HUES48 (cell line): ENCODE measurements around the gene NUDT11.
"Not testable (repeated sequence)": the region's sequence is repeated elsewhere in the genome, so short reads cannot be mapped to it uniquely, and the experiment has no call there.

ENCODE experiments used
- H3K27ac ChIP-seq: one replicate; pipeline ENCODE4 v1.7.0; 2013; ENCODE audit warnings: low read depth, low read length, inconsistent platforms
- H3K27me3 ChIP-seq: 2 replicates; pipeline ENCODE4 v1.6.1; 2013; ENCODE audit warnings: mild to moderate bottlenecking, low read length; ENCODE audit not compliant: control insufficient read depth, insufficient read depth
- H3K36me3 ChIP-seq: 2 replicates; pipeline ENCODE4 v1.6.1; 2013; ENCODE audit warnings: low read length; ENCODE audit not compliant: control insufficient read depth, insufficient read depth
- H3K4me1 ChIP-seq: 2 replicates; pipeline ENCODE4 v1.6.1; 2013; ENCODE audit warnings: mild to moderate bottlenecking, low read length; ENCODE audit not compliant: control insufficient read depth, insufficient read depth
- H3K4me3 ChIP-seq: 2 replicates; pipeline ENCODE4 v1.5.1; 2013; ENCODE audit warnings: mild to moderate bottlenecking, low read depth, low read length
- H3K9ac ChIP-seq: 2 replicates; pipeline ENCODE4 v1.6.1; 2013; ENCODE audit warnings: mild to moderate bottlenecking, low read depth, low read length, moderate library complexity
- H3K9me3 ChIP-seq: 2 replicates; pipeline ENCODE4 v1.6.1; 2013; ENCODE audit warnings: low read length; ENCODE audit not compliant: control insufficient read depth, insufficient read depth

The NUDT11 gene

GRCh38 chrX:51496501-51497291, at the start of gene NUDT11:
NUDT11 (minus strand) TSS chrX:51496592; CDS start chrX:51496444, 148 bp downstream.
- Histone ChIP-seq H3K4me1 (no peaks in the 10 kb centered on the region), H3K27ac (peak within 1 kb of the TSS; percentile 45), H3K4me3 (peak within 1 kb of the TSS; percentile 74), H3K27me3 (no peaks in the 10 kb centered on the region), H3K36me3 (peaks cover under 1% of the 10 kb centered on the region; the same call in 1 of the 2 replicates), H3K9me3 (peaks cover 11% of the 10 kb centered on the region; the same call in 1 of the 2 replicates), H3K9ac (peak within 1 kb of the TSS; percentile 43)

- H3K4me3 ChIP-seq, result no peak overlapping the region
- no peak overlapping the region for H3K9ac ChIP-seq
- no peak overlapping the region for H3K27ac ChIP-seq
- H3K4me1 ChIP-seq, result no peaks in the 10 kb centered on the region
- H3K9me3 ChIP-seq, result peaks cover 30% of the 10 kb centered on the region
- no peaks in the 10 kb centered on the region for H3K27me3 ChIP-seq
- H3K36me3 ChIP-seq, result no peaks in the 10 kb centered on the region
Observed at GRCh38 chrX:51520393-51520792, 24.0 kb upstream of the NUDT11 start.

GRCh38 chrX:51519131-51519530, 22.7 kb upstream of the NUDT11 start:
- not testable (repeated sequence) for H3K9ac ChIP-seq, H3K27me3 ChIP-seq, H3K36me3 ChIP-seq, H3K4me3 ChIP-seq, H3K4me1 ChIP-seq, H3K27ac ChIP-seq
- peaks cover 30% of the 10 kb centered on the region for H3K9me3 ChIP-seq

GRCh38 chrX:51507551-51507950, 11.2 kb upstream of the NUDT11 start:
- no peaks in the 10 kb centered on the region for H3K27me3 ChIP-seq
- no peak overlapping the region for H3K27ac ChIP-seq
- no peaks in the 10 kb centered on the region for H3K36me3 ChIP-seq
- peaks cover 8% of the 10 kb centered on the region; the same call in 1 of the 2 replicates for H3K9me3 ChIP-seq
- H3K9ac ChIP-seq, result no peak overlapping the region
- no peaks in the 10 kb centered on the region for H3K4me1 ChIP-seq
- no peak overlapping the region for H3K4me3 ChIP-seq

GRCh38 chrX:51495701-51496488, 497 bp downstream of the NUDT11 start:
- H3K27ac ChIP-seq, H3K36me3 ChIP-seq, H3K27me3 ChIP-seq, H3K4me1 ChIP-seq: not testable (repeated sequence)
- H3K9me3 ChIP-seq, result peaks cover 13% of the 10 kb centered on the region; the same call in 1 of the 2 replicates
- H3K9ac ChIP-seq, result peak overlapping the region; percentile 43; the same call in 1 of the 2 replicates
- H3K4me3 ChIP-seq, result peak overlapping the region; percentile 74

GRCh38 chrX:51494409-51494808, 2.0 kb downstream of the NUDT11 start:
- Histone ChIP-seq H3K36me3 (peaks cover 22% of the 10 kb centered on the region), H3K9me3 (peaks cover 10% of the 10 kb centered on the region; the same call in 1 of the 2 replicates), H3K4me3 (peak overlapping the region; percentile 74), H3K4me1 (no peaks in the 10 kb centered on the region), H3K27me3 (no peaks in the 10 kb centered on the region), H3K27ac (no peak overlapping the region), H3K9ac (no peak overlapping the region)

- no peak overlapping the region for H3K27ac ChIP-seq
- no peak overlapping the region for H3K4me3 ChIP-seq
- no peaks in the 10 kb centered on the region for H3K27me3 ChIP-seq
- H3K9ac ChIP-seq, result no peak overlapping the region
- H3K4me1 ChIP-seq, result no peaks in the 10 kb centered on the region
- H3K36me3 ChIP-seq, result peaks cover 22% of the 10 kb centered on the region
- H3K9me3 ChIP-seq, result peaks cover 13% of the 10 kb centered on the region; the same call in 1 of the 2 replicates
Observed at GRCh38 chrX:51487960-51488267, 8.5 kb downstream of the NUDT11 start.

GRCh38 chrX:51484616-51485015, 11.8 kb downstream of the NUDT11 start:
- Histone ChIP-seq H3K9me3 (peaks cover 12% of the 10 kb centered on the region), H3K27me3 (no peaks in the 10 kb centered on the region)

GRCh38 chrX:51482411-51482810, 14.0 kb downstream of the NUDT11 start:
- H3K27me3 ChIP-seq, H3K9ac ChIP-seq, H3K4me3 ChIP-seq, H3K36me3 ChIP-seq, H3K4me1 ChIP-seq, H3K27ac ChIP-seq: not testable (repeated sequence)
- H3K9me3 ChIP-seq, result peaks cover 18% of the 10 kb centered on the region

More at GRCh38 chrX:51484616-51485015, 11.8 kb downstream of the NUDT11 start:
- Histone ChIP-seq H3K9ac (no peak overlapping the region), H3K4me1 (no peaks in the 10 kb centered on the region), H3K4me3 (no peak overlapping the region), H3K36me3 (0 out of 2 replicates have a peak, but pooled peaks cover 1% of the 10 kb centered on the region), H3K27ac (no peak overlapping the region)

- Histone ChIP-seq H3K4me3 (no peak overlapping the region), H3K27me3 (no peaks in the 10 kb centered on the region), H3K9ac (no peak overlapping the region), H3K27ac (no peak overlapping the region), H3K36me3 (no peaks in the 10 kb centered on the region), H3K9me3 (peaks cover 37% of the 10 kb centered on the region), H3K4me1 (no peaks in the 10 kb centered on the region)
Observed at GRCh38 chrX:51476930-51477329, 19.5 kb downstream of the NUDT11 start.

GRCh38 chrX:51463322-51463721, 33.1 kb downstream of the NUDT11 start:
- H3K4me3 ChIP-seq, result no peak overlapping the region
- H3K9ac ChIP-seq, result no peak overlapping the region
- no peaks in the 10 kb centered on the region for H3K27me3 ChIP-seq
- H3K4me1 ChIP-seq, result no peaks in the 10 kb centered on the region
- H3K9me3 ChIP-seq, result peaks cover 5% of the 10 kb centered on the region; the same call in 1 of the 2 replicates
- H3K36me3 ChIP-seq, result no peaks in the 10 kb centered on the region
- no peak overlapping the region for H3K27ac ChIP-seq
